Measurements from ENCODE around the gene ZNF667. TPM values are rescaled to one million over a fixed set of nuclear protein-coding genes. Genes with fewer than 3 reads are reported as not detected.

ZNF667 gene
- total RNA-seq, 1 donor from 2014 or later, result 1.4 TPM

DNA sequence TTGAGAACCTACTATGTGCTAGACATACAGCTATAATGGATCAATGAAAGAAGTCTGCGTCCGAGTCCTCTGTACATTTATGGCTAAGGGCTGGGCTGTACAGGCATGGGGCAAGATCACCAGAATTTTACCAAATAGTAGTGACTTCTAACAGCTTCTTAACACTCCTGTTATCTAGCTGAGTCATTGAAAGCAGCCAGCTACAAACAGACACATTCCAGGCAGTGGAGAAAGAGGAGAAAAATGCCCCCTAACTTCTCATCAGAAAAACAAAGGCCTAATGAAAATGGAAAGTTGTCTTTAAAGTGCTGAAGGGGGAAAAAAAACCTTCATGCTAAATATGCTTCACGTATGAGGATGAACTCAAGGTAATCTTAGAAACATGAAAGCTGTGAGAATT, 14.3 kb upstream of the ZNF667 start:
- Histone ChIP-seq H3K4me1 (no peaks in the 10 kb centered on the region), H3K27me3 (ENCODE audit: low read depth) (no peaks in the 10 kb centered on the region), H3K9me3 (peaks cover 84% of the 10 kb centered on the region), H3K4me3 (no peak overlapping the region), H3K27ac (no peak overlapping the region), H3K36me3 (no peaks in the 10 kb centered on the region)
- intact Hi-C loops (cut with DNase I), result no loop called here
- TF ChIP-seq, protein P1, sequence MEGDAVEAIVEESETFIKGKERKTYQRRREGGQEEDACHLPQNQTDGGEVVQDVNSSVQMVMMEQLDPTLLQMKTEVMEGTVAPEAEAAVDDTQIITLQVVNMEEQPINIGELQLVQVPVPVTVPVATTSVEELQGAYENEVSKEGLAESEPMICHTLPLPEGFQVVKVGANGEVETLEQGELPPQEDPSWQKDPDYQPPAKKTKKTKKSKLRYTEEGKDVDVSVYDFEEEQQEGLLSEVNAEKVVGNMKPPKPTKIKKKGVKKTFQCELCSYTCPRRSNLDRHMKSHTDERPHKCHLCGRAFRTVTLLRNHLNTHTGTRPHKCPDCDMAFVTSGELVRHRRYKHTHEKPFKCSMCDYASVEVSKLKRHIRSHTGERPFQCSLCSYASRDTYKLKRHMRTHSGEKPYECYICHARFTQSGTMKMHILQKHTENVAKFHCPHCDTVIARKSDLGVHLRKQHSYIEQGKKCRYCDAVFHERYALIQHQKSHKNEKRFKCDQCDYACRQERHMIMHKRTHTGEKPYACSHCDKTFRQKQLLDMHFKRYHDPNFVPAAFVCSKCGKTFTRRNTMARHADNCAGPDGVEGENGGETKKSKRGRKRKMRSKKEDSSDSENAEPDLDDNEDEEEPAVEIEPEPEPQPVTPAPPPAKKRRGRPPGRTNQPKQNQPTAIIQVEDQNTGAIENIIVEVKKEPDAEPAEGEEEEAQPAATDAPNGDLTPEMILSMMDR (IDR thresholded peaks at IDR 0.05), result no peak
- DNase-seq (no peak), ATAC-seq (no peak)

DNA sequence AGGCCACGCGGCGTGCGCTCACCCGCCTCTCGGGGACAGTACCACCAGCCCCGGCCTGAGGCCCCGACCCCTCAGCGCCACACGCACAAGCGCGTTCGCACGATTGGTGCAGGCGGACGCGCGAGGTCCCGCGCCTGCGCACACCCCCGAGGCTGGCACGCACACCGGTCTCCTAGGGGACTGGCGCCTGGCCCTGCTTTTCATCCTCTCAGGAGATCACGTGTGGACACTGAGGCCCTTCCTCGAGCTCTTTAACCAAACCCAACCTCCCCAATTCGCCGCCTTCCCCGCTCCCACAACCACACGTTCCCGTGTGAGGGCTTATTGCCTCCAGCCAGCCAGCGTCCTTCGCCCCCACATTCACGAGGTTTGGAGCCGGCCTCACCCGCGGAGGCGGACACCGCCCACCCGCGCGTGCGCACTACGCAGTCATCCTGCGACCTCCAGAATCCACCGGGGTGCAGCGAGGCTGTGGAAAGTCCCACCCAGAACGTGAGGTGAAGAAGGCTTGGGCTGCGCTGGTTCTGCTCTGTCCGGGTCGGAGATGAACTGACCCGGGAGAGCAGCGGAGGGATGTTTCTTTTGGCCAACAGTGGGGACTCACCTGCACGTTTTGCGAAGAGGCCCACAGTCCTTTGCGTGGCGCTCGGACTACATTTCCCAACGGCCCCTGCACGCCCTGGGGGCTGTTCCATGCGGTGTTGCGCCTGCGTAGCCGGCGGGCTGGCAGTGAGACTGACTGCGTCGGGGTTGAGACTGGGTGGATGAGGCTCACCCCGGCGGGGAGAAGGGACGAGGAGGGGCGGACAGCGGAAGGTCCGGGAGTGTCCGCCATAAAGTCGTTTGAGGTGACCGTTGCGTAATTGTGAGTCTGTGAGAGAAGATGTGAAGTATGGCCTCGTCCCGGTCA, 539 bp upstream of the ZNF667 start:
- no peaks in the 10 kb centered on the region for H3K36me3 ChIP-seq
- intact Hi-C loops (cut with DNase I), result no loop called here
- H3K4me3 ChIP-seq, result peak overlapping the region; percentile 76
- H3K9me3 ChIP-seq, result peaks cover 27% of the 10 kb centered on the region
- no peaks in the 10 kb centered on the region for H3K4me1 ChIP-seq
- peaks cover 4% of the 10 kb centered on the region for H3K27me3 ChIP-seq (ENCODE audit: low read depth)
- ATAC-seq (peak; percentile 92 to 94), DNase-seq (peak; percentile 76)
- TF ChIP-seq, protein P1 (IDR thresholded peaks at IDR 0.05), result no peak
- H3K27ac ChIP-seq, result peak overlapping the region; percentile 50

- Histone ChIP-seq H3K36me3 (no peaks in the 10 kb centered on the region), H3K27ac (no peak overlapping the region), H3K9me3 (peaks cover 25% of the 10 kb centered on the region), H3K27me3 (ENCODE audit: low read depth) (peaks cover 4% of the 10 kb centered on the region), H3K4me3 (no peak overlapping the region), H3K4me1 (no peaks in the 10 kb centered on the region)
- intact Hi-C loops (cut with DNase I), result no loop called here
- TF ChIP-seq, protein P1 (IDR thresholded peaks at IDR 0.05), result no peak
- DNase-seq (no peak), ATAC-seq (no peak)
Observed at GRCh38 chr19:56476093-56476492, 1.1 kb downstream of the ZNF667 start.

GRCh38 chr19:56474308-56474707, 2.8 kb downstream of the ZNF667 start:
- ATAC-seq, result no peak
- H3K27me3 ChIP-seq (ENCODE audit: low read depth), result peaks cover 4% of the 10 kb centered on the region
- TF ChIP-seq, protein P1 (IDR thresholded peaks at IDR 0.05), result no peak
- H3K9me3 ChIP-seq, result peaks cover 24% of the 10 kb centered on the region
- no peaks in the 10 kb centered on the region for H3K36me3 ChIP-seq
- no peak overlapping the region for H3K4me3 ChIP-seq
- H3K4me1 ChIP-seq, result no peaks in the 10 kb centered on the region
- intact Hi-C loops (cut with DNase I), result no loop called here
- DNase-seq, result no peak
- H3K27ac ChIP-seq, result no peak overlapping the region

GRCh38 chr19:56441206-56441792, 35.8 kb downstream of the ZNF667 start:
- no peak for DNase-seq
- Histone ChIP-seq H3K9me3 (peaks cover 84% of the 10 kb centered on the region), H3K4me1 (no peaks in the 10 kb centered on the region), H3K27me3 (ENCODE audit: low read depth) (no peaks in the 10 kb centered on the region), H3K4me3 (no peak overlapping the region), H3K36me3 (no peaks in the 10 kb centered on the region), H3K27ac (no peak overlapping the region)
- TF ChIP-seq, protein P1 (IDR thresholded peaks at IDR 0.05), result no peak
- ATAC-seq, result no peak
- intact Hi-C loops (cut with DNase I), result no loop called here

All from lower lobe of right lung (tissue), 2 donors.